ENCODE results near the gene MAP2K3. TPM values are rescaled to one million over a fixed set of nuclear protein-coding genes. Genes with fewer than 3 reads are reported as not detected.
"Not testable (repeated sequence)": the region's sequence is repeated elsewhere in the genome, so short reads cannot be mapped to it uniquely, and the experiment has no call there.

Gene MAP2K3
- total RNA-seq, 1 experiment from 2014 or later: 98.1 TPM

DNA sequence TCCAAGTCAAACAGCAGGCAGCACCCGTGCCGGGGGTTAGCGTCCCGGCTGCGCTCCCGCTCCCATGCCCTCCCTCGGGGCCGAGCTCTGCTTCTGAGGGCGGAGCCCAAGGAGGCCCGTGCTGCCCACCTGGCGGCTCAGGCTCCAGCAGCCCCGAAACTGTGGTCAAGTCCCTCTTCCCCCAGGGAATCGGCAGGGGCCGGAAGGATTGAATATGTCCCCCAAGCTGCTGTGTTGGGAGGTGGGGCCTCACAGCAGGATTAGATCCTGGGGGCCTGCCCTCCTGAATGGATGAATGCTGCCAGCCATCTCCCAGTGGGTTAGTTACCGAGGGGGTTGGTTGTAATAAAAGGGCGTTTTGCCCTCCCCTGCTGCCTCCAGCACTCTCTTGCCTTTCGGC, 33.9 kb downstream of the MAP2K3 start:
- Histone ChIP-seq H3K79me2 (ENCODE audit: low read depth) (no peaks in the 10 kb centered on the region), H3K27ac (no peak overlapping the region), H3K9me2 (ENCODE audit: insufficient read depth) (no peaks in the 10 kb centered on the region), H3K27me3 (ENCODE audit: insufficient read depth, low read depth) (no peaks in the 10 kb centered on the region), H3K4me3 (no peak overlapping the region), H3K4me2 (no peak overlapping the region), H4K20me1 (ENCODE audit: insufficient read depth) (no peaks in the 10 kb centered on the region), H3F3A (ENCODE audit: insufficient read depth, low read depth) (0 out of 2 replicates have a peak, but pooled peaks cover 4% of the 10 kb centered on the region), H2AFZ (no peak overlapping the region), H3K4me1 (replicated peaks; ENCODE audit: insufficient read depth) (no peaks in the 10 kb centered on the region), H3K36me3 (ENCODE audit: low read depth) (no peaks in the 10 kb centered on the region), H3K9me3 (ENCODE audit: insufficient read depth, low read depth) (no peaks in the 10 kb centered on the region)
- TF ChIP-seq, protein P1, sequence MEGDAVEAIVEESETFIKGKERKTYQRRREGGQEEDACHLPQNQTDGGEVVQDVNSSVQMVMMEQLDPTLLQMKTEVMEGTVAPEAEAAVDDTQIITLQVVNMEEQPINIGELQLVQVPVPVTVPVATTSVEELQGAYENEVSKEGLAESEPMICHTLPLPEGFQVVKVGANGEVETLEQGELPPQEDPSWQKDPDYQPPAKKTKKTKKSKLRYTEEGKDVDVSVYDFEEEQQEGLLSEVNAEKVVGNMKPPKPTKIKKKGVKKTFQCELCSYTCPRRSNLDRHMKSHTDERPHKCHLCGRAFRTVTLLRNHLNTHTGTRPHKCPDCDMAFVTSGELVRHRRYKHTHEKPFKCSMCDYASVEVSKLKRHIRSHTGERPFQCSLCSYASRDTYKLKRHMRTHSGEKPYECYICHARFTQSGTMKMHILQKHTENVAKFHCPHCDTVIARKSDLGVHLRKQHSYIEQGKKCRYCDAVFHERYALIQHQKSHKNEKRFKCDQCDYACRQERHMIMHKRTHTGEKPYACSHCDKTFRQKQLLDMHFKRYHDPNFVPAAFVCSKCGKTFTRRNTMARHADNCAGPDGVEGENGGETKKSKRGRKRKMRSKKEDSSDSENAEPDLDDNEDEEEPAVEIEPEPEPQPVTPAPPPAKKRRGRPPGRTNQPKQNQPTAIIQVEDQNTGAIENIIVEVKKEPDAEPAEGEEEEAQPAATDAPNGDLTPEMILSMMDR (conservative IDR thresholded peaks at IDR 0.05): no peak
- TF ChIP-seq EZH2 (IDR thresholded peaks at IDR 0.05; ENCODE audit: low read depth): no peak
- POLR2A ChIA-PET (ENCODE audit: unreplicated experiment): no interaction called here
- CTCF ChIA-PET: no interaction called here
- no TSS peak for BruUV-seq (replicated peaks)
- no peak for DNase-seq
- intact Hi-C loops (cut with micrococcal nuclease; ENCODE audit: unreplicated experiment): no loop called here

DNA sequence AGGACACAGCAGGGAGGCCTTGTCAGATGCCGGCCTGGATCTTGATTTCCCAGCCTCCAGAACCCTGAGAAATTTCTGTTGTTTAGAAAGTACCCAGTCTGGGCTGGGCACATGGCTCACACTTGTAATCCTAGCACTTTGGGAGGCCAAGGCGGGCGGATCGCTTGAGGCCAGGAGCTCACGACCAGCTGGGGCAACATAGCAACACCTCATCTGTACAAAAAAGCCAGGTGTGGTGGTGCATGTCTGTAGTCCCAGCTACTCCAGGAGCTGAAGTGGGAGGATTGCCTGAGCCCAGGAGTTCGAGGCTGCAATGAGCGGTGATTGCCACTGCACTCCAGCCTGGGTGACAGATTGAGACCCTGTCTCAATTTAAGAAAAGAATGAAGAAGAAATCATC, 34.3 kb downstream of the MAP2K3 start:
- BruUV-seq (replicated peaks); POLR2A ChIA-PET (ENCODE audit: unreplicated experiment); intact Hi-C loops (cut with micrococcal nuclease; ENCODE audit: unreplicated experiment); DNase-seq; H3K36me3 ChIP-seq (ENCODE audit: low read depth); CTCF ChIA-PET; H2AFZ ChIP-seq; H4K20me1 ChIP-seq (ENCODE audit: insufficient read depth); H3K79me2 ChIP-seq (ENCODE audit: low read depth); H3K27me3 ChIP-seq (ENCODE audit: insufficient read depth, low read depth); H3K4me3 ChIP-seq; H3K27ac ChIP-seq; H3K9me2 ChIP-seq (ENCODE audit: insufficient read depth); H3K9me3 ChIP-seq (ENCODE audit: insufficient read depth, low read depth); H3K4me1 ChIP-seq (replicated peaks; ENCODE audit: insufficient read depth); H3K4me2 ChIP-seq; H3F3A ChIP-seq (ENCODE audit: insufficient read depth, low read depth): not testable (repeated sequence)

DNA sequence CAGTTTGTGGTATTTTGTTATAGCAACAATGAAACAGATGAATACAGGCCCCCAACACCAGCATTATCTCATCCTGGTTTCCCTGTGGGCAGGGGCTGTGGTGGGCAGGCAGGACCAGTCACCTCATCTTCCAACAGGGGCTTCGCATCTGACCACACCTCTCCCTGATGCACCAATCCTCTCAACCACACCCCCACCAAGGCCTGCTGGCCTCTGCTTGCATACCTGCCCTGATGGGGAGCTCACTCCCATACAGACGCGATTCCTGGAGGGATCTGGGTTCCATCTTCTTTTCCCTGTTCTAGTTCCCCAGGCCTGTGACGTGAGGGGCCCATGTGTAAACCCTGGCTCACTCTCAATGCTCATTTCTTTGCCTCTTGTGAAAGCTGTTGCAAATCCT, 34.7 kb downstream of the MAP2K3 start:
- H3K4me3 ChIP-seq; POLR2A ChIA-PET (ENCODE audit: unreplicated experiment); CTCF ChIA-PET; H2AFZ ChIP-seq; H3K36me3 ChIP-seq (ENCODE audit: low read depth); H3K27ac ChIP-seq; H3K27me3 ChIP-seq (ENCODE audit: insufficient read depth, low read depth); H3K9me2 ChIP-seq (ENCODE audit: insufficient read depth); H4K20me1 ChIP-seq (ENCODE audit: insufficient read depth); H3K4me1 ChIP-seq (replicated peaks; ENCODE audit: insufficient read depth); intact Hi-C loops (cut with micrococcal nuclease; ENCODE audit: unreplicated experiment); H3K9me3 ChIP-seq (ENCODE audit: insufficient read depth, low read depth); DNase-seq; H3K4me2 ChIP-seq; H3K79me2 ChIP-seq (ENCODE audit: low read depth); BruUV-seq (replicated peaks); H3F3A ChIP-seq (ENCODE audit: insufficient read depth, low read depth): not testable (repeated sequence)

DNA sequence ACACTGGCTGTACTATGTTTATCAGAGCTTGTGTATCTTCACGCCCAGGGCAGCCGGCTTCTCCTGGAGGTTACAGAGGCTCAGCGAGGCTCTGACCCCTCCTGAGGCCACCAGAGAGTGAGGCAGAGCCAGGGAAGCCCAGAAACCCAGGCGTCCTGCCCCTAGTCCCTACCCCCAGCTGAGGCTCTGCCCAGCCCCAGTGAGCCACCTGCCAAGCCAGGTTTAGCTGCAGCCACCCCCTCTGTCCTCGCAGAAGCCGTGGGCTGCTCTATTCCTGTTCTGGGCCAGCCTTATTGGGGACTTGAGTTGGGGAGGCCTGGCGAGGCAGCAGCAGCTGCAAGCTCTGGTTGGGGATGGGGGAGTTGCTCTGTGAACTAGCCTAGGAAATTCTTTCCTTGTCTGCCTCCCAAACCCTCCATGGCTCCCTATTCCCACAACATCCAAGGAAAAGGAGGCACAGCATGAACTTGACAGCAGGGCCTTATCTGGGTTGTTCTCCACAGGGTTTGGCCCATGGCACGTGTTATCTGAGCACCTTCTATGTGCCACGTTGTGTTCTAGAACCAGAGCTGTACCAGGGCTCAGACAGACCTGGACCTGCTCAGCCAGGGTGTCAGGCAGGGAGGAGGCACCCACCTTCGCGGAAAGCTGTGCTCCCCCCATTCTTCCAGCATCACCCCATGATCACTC, 35.3 kb downstream of the MAP2K3 start:
- BruUV-seq (replicated peaks); CTCF ChIA-PET; H4K20me1 ChIP-seq (ENCODE audit: insufficient read depth); H3K9me3 ChIP-seq (ENCODE audit: insufficient read depth, low read depth); POLR2A ChIA-PET (ENCODE audit: unreplicated experiment); H3K4me2 ChIP-seq; H2AFZ ChIP-seq; H3K27me3 ChIP-seq (ENCODE audit: insufficient read depth, low read depth); H3K4me3 ChIP-seq; DNase-seq; H3F3A ChIP-seq (ENCODE audit: insufficient read depth, low read depth); H3K4me1 ChIP-seq (replicated peaks; ENCODE audit: insufficient read depth); H3K36me3 ChIP-seq (ENCODE audit: low read depth); H3K27ac ChIP-seq; H3K9me2 ChIP-seq (ENCODE audit: insufficient read depth); H3K79me2 ChIP-seq (ENCODE audit: low read depth): not testable (repeated sequence)
- intact Hi-C loops (cut with micrococcal nuclease; ENCODE audit: unreplicated experiment): loop anchor here (5.0 kb wide), 1 partner anchor 137 kb away; no protein-coding TSS in a partner anchor

DNA sequence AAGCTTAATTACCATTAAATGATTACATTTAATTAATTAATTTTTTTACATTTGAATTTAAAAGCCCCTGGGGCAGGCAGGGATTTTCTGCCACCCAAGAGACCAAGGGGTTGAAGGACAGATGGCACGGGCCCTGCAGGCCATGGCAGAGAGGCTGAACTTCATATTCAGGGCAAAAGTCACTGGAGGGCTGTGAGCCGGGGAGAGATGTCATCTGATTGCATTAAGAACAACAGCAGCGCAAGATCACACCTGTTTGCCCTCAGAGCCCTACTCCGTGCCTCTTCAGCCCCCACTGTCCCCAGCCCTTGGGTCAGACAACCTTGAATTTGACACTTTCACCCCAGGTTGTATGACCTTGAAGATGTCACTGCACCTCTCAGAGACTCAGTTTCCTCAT, 35.9 kb downstream of the MAP2K3 start:
- H3K4me1 ChIP-seq (replicated peaks; ENCODE audit: insufficient read depth); BruUV-seq (replicated peaks); H3K27ac ChIP-seq; H3K36me3 ChIP-seq (ENCODE audit: low read depth); POLR2A ChIA-PET (ENCODE audit: unreplicated experiment); H2AFZ ChIP-seq; H3K9me3 ChIP-seq (ENCODE audit: insufficient read depth, low read depth); CTCF ChIA-PET; H3K4me2 ChIP-seq; H3K4me3 ChIP-seq; H3K79me2 ChIP-seq (ENCODE audit: low read depth); H4K20me1 ChIP-seq (ENCODE audit: insufficient read depth); H3K27me3 ChIP-seq (ENCODE audit: insufficient read depth, low read depth); H3F3A ChIP-seq (ENCODE audit: insufficient read depth, low read depth); H3K9me2 ChIP-seq (ENCODE audit: insufficient read depth); DNase-seq: not testable (repeated sequence)
- intact Hi-C loops (cut with micrococcal nuclease; ENCODE audit: unreplicated experiment): loop anchor here (5.0 kb wide), 1 partner anchor 137 kb away; no protein-coding TSS in a partner anchor

DNA sequence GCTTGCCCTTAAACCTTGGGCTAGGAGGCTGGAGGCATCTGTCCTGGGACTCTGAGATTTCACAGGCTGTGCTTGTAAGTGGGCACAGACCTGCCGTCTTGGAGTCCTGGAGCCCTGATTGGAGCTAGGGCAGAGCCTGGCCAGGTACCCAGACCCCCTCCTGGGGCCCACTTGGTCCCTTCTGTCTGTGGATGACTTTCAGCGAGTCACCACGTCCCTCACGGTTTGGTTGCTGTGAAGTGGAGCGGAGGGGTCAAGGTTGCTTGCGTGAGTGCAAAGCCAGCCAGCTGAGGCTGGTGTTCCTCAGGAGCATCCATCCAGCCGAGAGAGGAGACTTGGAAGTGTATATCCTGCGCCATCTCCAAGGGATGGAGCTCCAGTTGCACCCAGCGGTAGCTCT, 36.5 kb downstream of the MAP2K3 start:
- H3F3A ChIP-seq (ENCODE audit: insufficient read depth, low read depth); H3K9me2 ChIP-seq (ENCODE audit: insufficient read depth); H4K20me1 ChIP-seq (ENCODE audit: insufficient read depth); H3K4me2 ChIP-seq; BruUV-seq (replicated peaks); H3K4me1 ChIP-seq (replicated peaks; ENCODE audit: insufficient read depth); DNase-seq; H3K79me2 ChIP-seq (ENCODE audit: low read depth); H3K4me3 ChIP-seq; H3K27me3 ChIP-seq (ENCODE audit: insufficient read depth, low read depth); H3K36me3 ChIP-seq (ENCODE audit: low read depth); POLR2A ChIA-PET (ENCODE audit: unreplicated experiment); CTCF ChIA-PET; H3K27ac ChIP-seq; H2AFZ ChIP-seq; H3K9me3 ChIP-seq (ENCODE audit: insufficient read depth, low read depth): not testable (repeated sequence)
- intact Hi-C loops (cut with micrococcal nuclease; ENCODE audit: unreplicated experiment): loop anchor here (5.0 kb wide), 1 partner anchor 136 kb away; no protein-coding TSS in a partner anchor

DNA sequence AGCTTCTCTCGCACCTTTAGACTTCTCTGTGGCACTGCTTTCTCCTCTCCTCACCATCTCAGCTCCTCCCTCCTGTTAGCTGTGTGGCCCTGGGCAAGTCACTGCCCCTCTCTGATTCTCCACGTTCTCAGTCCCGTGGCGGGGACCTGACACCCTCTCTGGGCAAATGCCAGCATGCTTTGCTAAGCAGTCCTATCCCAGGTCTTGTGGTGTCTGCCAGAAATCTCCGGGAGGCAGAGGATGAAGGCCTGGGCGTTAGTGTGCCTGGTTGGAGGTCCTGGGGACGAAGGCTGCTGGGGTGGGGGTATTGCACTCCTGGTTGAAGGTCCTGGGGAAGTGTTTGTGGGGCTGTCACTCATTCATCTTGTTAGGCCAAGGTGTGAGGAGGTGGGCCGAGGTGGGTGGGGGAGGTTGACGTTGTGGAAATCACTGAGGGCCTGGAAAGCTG, 37.3 kb downstream of the MAP2K3 start:
- H4K20me1 ChIP-seq (ENCODE audit: insufficient read depth); H3K4me3 ChIP-seq; H3K27me3 ChIP-seq (ENCODE audit: insufficient read depth, low read depth); H3K79me2 ChIP-seq (ENCODE audit: low read depth); H3K36me3 ChIP-seq (ENCODE audit: low read depth); CTCF ChIA-PET; DNase-seq; H2AFZ ChIP-seq; POLR2A ChIA-PET (ENCODE audit: unreplicated experiment); H3K27ac ChIP-seq; H3K4me2 ChIP-seq; H3K4me1 ChIP-seq (replicated peaks; ENCODE audit: insufficient read depth); H3F3A ChIP-seq (ENCODE audit: insufficient read depth, low read depth); H3K9me3 ChIP-seq (ENCODE audit: insufficient read depth, low read depth); H3K9me2 ChIP-seq (ENCODE audit: insufficient read depth); BruUV-seq (replicated peaks): not testable (repeated sequence)
- intact Hi-C loops (cut with micrococcal nuclease; ENCODE audit: unreplicated experiment): loop anchor here (5.0 kb wide), 1 partner anchor 136 kb away; no protein-coding TSS in a partner anchor

Data from PC-9 (cell line).